ENCODE results near the gene ZNF776. TPM values are rescaled to one million over a fixed set of nuclear protein-coding genes. Genes with fewer than 3 reads are reported as not detected.
A peak's percentile ranks its signal among the peaks of the same experiment; 100 is the strongest.

Gene ZNF776
- total RNA-seq, 6 experiments from 2014 or later, result 3.7 to 11.6 (median 5.7) TPM

GRCh38 chr19:57769345-57770131 is 22.9 kb downstream of the ZNF776 start, which contains the start of gene ZNF586:
Gene ZNF586, plus strand, starts transcription at chr19:57769676. Its CDS starts 167 bp downstream, at chr19:57769843.
- H3K4me1 ChIP-seq, result peaks cover 0 to 17% (median 4%) of the 10 kb centered on the region in 4 donors
- peak within 1 kb of the TSS; percentile 76 to 97 (median 82) for H3K4me3 ChIP-seq
- intact Hi-C loops (cut with DNase I), result no loop called here
- WGBS (ENCODE audit: insufficient coverage, low coverage, low lambda C conversion rate, missing lambda C conversion rate), result 10% methylated on average over 22 of the region's 61 CpGs
- peak within 1 kb of the TSS in 2 of 3 donors; percentile 59 to 62 for H3K27ac ChIP-seq
- ATAC-seq (peak; percentile 99), DNase-seq (peak; percentile 89 to 95 (median 93))
- no peak for TF ChIP-seq POLR2A (IDR thresholded peaks at IDR 0.05)
- no peak for TF ChIP-seq CTCF (IDR thresholded peaks at IDR 0.05)
- H3K9me3 ChIP-seq, result no peaks in the 10 kb centered on the region
- no peaks in the 10 kb centered on the region for H3K27me3 ChIP-seq
- H3K36me3 ChIP-seq, result peaks cover 0 to 1% (median 0%) of the 10 kb centered on the region in 4 donors

GRCh38 chr19:57771417-57771816 is 24.8 kb downstream of the ZNF776 start:
- ATAC-seq (no peak), DNase-seq (no peak)
- 100% methylated on average over 1 of the region's 4 CpGs for WGBS (ENCODE audit: insufficient coverage, low coverage, low lambda C conversion rate, missing lambda C conversion rate)
- TF ChIP-seq POLR2A (IDR thresholded peaks at IDR 0.05) (no peak), CTCF (IDR thresholded peaks at IDR 0.05) (no peak)
- Histone ChIP-seq H3K27ac (no peak overlapping the region), H3K4me1 (peaks cover 0 to 17% (median 4%) of the 10 kb centered on the region in 4 donors), H3K27me3 (no peaks in the 10 kb centered on the region), H3K4me3 (no peak overlapping the region), H3K9me3 (no peaks in the 10 kb centered on the region), H3K36me3 (peaks cover 0 to under 1% (median 0%) of the 10 kb centered on the region in 4 donors)
- intact Hi-C loops (cut with DNase I), result no loop called here

GRCh38 chr19:57773488-57773887 is 26.9 kb downstream of the ZNF776 start:
- H3K27me3 ChIP-seq, result no peaks in the 10 kb centered on the region
- peaks cover 0 to 17% (median 0%) of the 10 kb centered on the region in 4 donors for H3K36me3 ChIP-seq
- 100% methylated on average over 2 of the region's 3 CpGs for WGBS (ENCODE audit: insufficient coverage, low coverage, low lambda C conversion rate, missing lambda C conversion rate)
- peaks cover 0 to 17% (median 4%) of the 10 kb centered on the region in 4 donors for H3K4me1 ChIP-seq
- no peak overlapping the region for H3K27ac ChIP-seq
- intact Hi-C loops (cut with DNase I), result no loop called here
- no peak for TF ChIP-seq POLR2A (IDR thresholded peaks at IDR 0.05)
- TF ChIP-seq CTCF (IDR thresholded peaks at IDR 0.05), result no peak
- H3K9me3 ChIP-seq, result no peaks in the 10 kb centered on the region
- no peak overlapping the region for H3K4me3 ChIP-seq
- ATAC-seq (no peak), DNase-seq (no peak)

- Histone ChIP-seq H3K4me1 (peaks cover 0 to 9% (median 0%) of the 10 kb centered on the region in 4 donors), H3K9me3 (peaks cover 0 to 3% (median 0%) of the 10 kb centered on the region in 4 donors), H3K27me3 (no peaks in the 10 kb centered on the region), H3K36me3 (peaks cover 0 to 26% (median 13%) of the 10 kb centered on the region in 4 donors), H3K27ac (no peak overlapping the region), H3K4me3 (no peak overlapping the region)
- TF ChIP-seq CTCF (IDR thresholded peaks at IDR 0.05) (no peak), POLR2A (IDR thresholded peaks at IDR 0.05) (no peak)
- intact Hi-C loops (cut with DNase I), result no loop called here
- DNase-seq (no peak), ATAC-seq (no peak)
- WGBS (ENCODE audit: insufficient coverage, low coverage, low lambda C conversion rate, missing lambda C conversion rate), result 68% methylated on average over 3 of the region's 6 CpGs
These were observed 30.2 kb downstream of the ZNF776 start for GRCh38 chr19:57776764-57777296.
